HL-60 (cell line): ENCODE data around the gene AKAP10.

Experiments used
- POLR2AphosphoS5 ChIP-seq: IDR thresholded peaks from 2 replicates; pipeline ENCODE4 v1.6.1; 2012; ENCODE audit warnings: low read depth
- TF ChIP-seq, protein P1 (sequence below): IDR thresholded peaks from one replicate; pipeline ENCODE4 v1.5.1; 2011; ENCODE audit warnings: low read length, control low read depth, inconsistent platforms; ENCODE audit not compliant: insufficient read depth

GRCh38 chr17:19933628-19934027 is 44.0 kb downstream of the AKAP10 start:
- TF ChIP-seq, protein P1, sequence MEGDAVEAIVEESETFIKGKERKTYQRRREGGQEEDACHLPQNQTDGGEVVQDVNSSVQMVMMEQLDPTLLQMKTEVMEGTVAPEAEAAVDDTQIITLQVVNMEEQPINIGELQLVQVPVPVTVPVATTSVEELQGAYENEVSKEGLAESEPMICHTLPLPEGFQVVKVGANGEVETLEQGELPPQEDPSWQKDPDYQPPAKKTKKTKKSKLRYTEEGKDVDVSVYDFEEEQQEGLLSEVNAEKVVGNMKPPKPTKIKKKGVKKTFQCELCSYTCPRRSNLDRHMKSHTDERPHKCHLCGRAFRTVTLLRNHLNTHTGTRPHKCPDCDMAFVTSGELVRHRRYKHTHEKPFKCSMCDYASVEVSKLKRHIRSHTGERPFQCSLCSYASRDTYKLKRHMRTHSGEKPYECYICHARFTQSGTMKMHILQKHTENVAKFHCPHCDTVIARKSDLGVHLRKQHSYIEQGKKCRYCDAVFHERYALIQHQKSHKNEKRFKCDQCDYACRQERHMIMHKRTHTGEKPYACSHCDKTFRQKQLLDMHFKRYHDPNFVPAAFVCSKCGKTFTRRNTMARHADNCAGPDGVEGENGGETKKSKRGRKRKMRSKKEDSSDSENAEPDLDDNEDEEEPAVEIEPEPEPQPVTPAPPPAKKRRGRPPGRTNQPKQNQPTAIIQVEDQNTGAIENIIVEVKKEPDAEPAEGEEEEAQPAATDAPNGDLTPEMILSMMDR, result no peak
- TF ChIP-seq POLR2AphosphoS5, result no peak
